Measurements from ENCODE around the gene DDI2. TPM values are rescaled to one million over a fixed set of nuclear protein-coding genes. Genes with fewer than 3 reads are reported as not detected.
A peak's percentile ranks its signal among the peaks of the same experiment; 100 is the strongest.
"Not testable (repeated sequence)": the region's sequence is repeated elsewhere in the genome, so short reads cannot be mapped to it uniquely, and the experiment has no call there.

Gene DDI2
- total RNA-seq, 1 donor from 2014 or later, result 18.9 TPM

GRCh38 chr1:15637826-15638225, 20.6 kb downstream of the DDI2 start:
- DNase-seq, result no peak

GRCh38 chr1:15639262-15639661, 22.0 kb downstream of the DDI2 start:
- no peak for DNase-seq

DNA sequence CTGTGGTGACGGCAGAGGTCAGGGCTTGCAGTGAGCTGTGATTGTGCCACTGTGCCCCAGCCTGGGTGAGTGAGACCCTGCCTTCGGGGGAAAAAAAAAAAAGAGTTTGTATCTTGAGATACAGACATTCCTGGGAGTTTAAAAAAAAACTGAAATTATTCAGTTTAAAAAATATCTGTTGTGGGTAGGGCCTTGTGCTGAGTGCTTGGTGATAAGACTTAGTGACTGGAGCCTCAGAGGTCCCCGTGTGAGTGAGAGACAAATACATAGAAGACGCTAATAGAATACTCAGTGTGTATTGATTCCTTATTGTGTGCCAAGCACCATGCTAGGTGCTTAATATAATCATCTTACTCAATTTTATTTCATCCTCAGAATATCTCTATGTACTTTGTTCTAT, 22.7 kb downstream of the DDI2 start:
- DNase-seq, result no peak

GRCh38 chr1:15640667-15641066, 23.4 kb downstream of the DDI2 start:
- peak; percentile 13 for DNase-seq

DNA sequence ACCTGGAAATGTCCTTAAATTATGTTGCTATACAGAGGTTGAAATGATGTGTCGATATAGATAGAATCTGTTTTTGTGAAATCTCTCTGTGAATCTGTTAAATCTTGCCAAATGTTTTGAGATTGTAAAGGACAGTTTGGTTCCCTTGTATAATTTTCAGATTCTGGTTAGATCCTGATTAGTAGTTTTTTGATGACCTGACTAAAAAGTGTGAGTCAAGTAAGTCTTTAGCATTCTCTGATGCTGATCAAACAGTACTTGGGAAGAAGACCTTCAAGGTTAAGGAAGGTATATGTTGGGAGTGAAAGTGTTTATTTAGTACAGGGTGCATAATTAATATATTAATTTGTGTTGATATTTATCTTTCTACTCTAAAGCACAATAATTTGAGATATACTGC, 32.7 kb downstream of the DDI2 start:
- DNase-seq, result no peak

DNA sequence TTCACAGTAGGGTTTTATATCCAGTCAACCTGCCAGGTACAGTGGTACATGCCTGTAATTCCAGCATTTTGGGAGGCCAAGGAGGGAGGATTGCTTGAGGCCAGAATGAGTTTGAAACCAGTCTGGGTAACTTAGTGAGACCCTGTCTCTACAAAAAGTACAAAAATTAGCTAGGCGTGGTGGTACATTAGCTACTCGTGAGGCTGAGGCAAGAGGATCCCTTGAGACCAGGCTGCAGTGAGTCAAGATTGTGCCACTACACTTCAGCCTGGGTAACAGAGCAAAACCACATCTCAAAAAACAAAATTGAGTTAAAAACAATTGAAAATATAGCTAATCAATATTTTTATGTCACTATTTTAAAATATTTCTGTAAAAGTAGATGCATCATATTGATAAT, 33.2 kb downstream of the DDI2 start:
- DNase-seq, result no peak

DNA sequence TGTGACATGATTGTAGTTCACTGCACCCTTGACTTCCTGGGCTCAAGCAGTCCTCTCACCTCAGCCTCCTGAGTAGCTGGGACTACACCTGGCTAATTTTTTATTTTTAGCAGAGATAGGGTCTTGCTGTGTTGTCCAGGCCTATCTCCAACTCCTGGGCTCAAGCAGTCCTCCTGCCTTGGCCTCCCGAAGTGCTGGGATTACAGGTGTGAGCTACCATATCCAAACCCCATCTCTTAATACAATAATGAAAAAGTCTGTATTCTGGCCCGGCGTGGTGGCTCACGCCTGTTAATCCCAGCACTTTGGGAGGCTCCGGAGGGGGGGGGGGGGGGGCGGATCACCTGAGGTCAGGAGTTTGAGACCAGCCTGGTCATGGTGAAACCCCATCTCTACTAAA, 34.9 kb downstream of the DDI2 start:
- not testable (repeated sequence) for DNase-seq

- DNase-seq, result no peak
Measured at GRCh38 chr1:15654091-15654690, 36.9 kb downstream of the DDI2 start.

DNA sequence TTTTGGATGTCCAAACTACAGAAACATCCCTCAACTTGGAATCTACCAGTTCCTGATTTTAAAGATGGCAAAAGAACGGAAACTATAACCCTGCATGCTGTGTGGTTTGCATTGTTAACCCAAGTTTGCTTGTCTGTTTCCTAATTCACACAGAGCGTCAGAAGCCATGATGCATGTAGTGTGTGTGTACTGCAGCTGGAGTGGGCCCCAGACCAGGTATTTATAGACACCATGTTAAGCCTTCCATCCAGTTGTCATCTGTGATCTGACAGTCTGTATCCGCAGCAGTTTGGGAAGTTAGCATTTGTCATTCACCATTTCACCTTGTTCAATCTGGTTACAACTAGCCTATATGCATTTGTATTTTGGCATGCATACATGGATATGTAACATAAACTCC, 39.2 kb downstream of the DDI2 start:
- no peak for DNase-seq

GRCh38 chr1:15657021-15657420, 39.8 kb downstream of the DDI2 start:
- peak; percentile 52 for DNase-seq

DNA sequence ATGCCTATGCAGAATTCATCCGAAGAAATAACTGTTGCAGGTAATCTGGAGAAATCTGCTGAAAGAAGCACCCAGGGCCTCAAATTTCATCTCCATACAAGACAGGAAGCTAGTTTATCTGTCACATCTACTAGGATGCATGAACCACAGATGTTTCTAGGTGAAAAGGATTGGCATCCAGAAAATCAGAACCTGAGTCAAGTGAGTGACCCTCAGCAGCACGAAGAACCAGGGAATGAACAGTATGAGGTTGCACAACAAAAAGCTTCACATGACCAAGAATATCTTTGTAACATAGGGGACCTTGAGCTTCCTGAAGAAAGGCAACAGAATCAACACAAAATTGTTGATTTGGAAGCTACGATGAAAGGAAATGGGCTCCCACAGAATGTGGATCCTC, 42.9 kb downstream of the DDI2 start:
- DNase-seq, result no peak

- DNase-seq, result no peak
Measured at GRCh38 chr1:15662477-15662876, 45.2 kb downstream of the DDI2 start.

DNA sequence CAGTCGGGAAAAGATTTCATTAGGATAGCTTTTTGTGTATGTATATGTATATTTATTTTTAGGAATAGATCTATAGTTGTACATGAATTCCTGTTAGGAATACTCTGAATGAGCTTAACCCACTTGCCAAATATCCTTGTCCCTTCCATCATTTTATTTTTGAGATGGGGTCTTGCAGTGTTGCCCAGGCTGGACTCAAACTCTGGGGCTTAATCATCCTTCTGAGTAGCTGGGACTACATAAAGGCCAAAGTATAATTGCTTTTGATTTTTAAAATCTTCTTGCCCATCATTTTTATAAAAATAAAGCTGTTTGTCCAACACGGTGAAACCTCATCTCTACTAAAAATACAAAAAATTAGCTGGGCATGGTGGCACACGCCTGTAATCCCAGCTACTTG, 46.7 kb downstream of the DDI2 start:
- no peak for DNase-seq

GRCh38 chr1:15667362-15667761, 50.1 kb downstream of the DDI2 start:
- no peak for DNase-seq

DNA sequence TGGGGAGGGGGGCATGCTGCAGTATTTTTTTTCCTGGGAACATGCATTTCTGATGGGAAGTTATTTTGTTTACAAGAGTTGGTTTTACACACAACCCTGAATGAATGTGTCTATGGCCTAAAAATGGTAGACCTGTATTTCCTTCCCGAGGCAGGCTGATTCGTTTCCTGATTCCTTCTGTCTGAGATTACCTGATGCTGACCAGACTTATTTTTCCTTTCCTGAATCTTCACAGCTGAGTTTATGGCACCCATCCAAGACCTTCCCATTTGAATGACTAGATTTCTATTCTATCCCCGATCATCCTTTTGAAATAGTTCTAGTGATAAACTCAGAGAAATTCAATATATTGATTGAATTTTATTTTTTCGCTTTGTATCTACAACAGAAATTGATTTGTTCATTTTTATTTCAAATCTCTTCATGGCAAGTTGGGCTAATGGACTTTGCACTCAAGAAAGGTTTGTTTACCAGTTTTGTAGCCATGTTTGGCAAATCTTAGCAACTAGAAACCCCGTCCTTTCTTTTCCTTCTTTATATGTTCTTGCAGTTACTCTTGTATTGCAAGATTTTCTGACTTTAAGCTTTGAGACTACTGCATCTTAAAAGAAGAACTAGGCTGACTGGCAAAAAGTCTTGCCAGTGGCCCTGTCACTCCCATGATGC, 51.0 kb downstream of the DDI2 start:
- peak; percentile 55 for DNase-seq

GRCh38 chr1:15669074-15669473, 51.8 kb downstream of the DDI2 start:
- no peak for DNase-seq

DNA sequence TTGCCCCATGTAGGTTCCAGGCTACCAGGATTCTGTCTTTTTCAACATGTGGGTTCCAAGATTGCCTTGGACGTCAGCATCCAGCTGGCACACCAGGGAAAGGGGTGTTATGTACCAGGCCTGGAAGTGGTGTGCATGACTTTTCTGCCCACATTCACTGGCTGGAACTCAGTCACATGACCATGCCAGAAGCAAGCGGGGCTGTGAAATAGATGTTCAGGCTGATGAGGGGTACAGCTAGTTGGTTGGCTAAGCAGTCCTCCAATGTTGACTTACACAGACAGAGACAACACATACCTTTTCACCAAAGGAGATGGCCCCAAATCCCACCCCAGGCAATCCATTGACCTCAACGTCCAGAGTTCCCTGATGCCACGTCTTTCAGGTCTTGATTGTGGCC, 52.6 kb downstream of the DDI2 start:
- DNase-seq, result no peak

DNA sequence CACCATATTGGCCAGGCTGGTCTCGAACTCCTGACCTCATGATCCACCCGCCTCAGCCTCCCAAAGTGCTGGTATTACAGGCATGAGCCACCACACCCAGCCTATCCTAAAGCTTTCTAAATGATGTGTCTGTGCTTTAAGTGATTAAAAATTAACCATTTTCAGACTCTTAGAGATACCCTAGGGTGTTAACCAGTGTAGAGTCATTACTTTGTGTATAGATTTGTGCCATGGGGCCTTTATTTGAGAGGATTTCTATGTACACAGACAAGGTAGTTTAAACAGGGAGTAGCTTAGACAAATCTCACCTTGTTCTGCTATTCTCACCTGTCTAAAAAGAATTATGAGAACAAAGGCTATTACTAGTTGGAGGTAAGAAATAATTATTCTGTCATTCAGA, 54.2 kb downstream of the DDI2 start:
- no peak for DNase-seq

GRCh38 chr1:15674386-15675159, 57.3 kb downstream of the DDI2 start:
- DNase-seq, result no peak

- no peak for DNase-seq
Measured at GRCh38 chr1:15676010-15676409, 58.8 kb downstream of the DDI2 start.

DNA sequence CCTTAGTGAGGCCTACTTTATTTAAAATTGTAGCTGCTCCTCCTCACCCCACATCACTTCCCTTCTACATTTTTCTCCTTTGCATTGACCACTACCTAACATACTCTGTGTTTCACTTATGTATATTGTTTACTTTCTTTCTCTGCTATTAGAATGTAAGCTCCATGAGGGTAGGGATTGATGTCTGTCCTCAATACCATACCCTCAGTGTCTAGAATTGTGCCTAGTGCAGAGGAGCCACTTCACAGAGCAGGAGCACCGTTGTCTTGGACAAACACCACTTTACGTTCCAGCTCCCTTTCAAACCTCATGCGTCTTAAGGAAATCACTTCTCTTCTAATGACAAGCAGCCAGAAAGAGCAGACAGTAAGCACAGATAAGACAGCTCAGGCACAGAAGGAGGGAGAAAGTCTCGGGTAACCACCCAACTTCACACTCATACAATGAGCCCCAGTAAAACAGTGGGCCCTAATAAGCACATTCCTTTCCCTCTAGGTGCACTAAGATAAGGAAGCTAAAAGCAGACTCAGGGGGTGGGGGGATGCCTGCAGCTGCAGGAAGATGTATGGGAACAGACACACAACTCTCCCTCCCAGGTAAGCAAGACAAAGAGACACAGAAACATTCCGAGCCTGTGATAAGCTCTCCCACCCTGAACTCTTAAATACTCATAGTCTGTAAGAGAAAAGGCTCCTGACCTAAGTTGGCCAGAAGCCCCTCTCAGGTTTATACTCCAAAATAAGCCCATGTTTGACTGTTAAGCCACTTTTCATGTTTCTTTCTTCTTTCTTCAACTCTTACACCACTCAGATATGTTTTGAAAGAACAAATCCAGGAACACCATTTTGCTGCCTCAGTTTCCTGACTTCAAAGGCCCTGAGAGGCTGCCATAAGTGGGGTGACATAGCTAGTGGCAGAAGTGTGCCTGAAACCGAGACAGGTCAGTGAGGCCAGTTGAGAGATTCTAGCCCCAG, 59.7 kb downstream of the DDI2 start:
- DNase-seq, result no peak

- DNase-seq, result peak; percentile 51
Measured at GRCh38 chr1:15678578-15678977, 61.3 kb downstream of the DDI2 start.

DNA sequence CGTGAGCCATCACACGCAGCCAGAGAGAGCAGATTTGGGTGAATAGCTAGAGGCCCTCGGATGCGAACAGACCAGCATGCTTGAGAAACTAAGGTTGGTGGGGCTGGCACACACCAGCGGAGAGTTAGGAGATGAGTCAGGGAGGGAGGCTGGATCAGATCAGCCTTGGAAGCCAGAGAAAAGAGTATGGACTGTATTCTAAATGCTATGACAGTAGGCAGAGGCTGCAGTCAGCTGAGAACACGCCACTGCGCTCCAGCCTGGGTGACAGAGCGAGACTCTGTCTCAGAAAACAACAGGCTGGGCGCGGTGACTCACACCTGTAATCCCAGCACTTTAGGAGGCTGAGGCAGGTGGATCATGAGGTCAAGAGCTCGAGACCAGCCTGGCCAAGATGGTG, 62.9 kb downstream of the DDI2 start:
- no peak for DNase-seq
